ENCODE results near the gene CMAS. TPM values are rescaled to one million over a fixed set of nuclear protein-coding genes. Genes with fewer than 3 reads are reported as not detected.
"Not testable (repeated sequence)": the region's sequence is repeated elsewhere in the genome, so short reads cannot be mapped to it uniquely, and the experiment has no call there.

CMAS gene
- total RNA-seq = 20.2 and 27.2 TPM in 2 replicates
- polyA plus RNA-seq (2012) = 29.2 TPM

DNA sequence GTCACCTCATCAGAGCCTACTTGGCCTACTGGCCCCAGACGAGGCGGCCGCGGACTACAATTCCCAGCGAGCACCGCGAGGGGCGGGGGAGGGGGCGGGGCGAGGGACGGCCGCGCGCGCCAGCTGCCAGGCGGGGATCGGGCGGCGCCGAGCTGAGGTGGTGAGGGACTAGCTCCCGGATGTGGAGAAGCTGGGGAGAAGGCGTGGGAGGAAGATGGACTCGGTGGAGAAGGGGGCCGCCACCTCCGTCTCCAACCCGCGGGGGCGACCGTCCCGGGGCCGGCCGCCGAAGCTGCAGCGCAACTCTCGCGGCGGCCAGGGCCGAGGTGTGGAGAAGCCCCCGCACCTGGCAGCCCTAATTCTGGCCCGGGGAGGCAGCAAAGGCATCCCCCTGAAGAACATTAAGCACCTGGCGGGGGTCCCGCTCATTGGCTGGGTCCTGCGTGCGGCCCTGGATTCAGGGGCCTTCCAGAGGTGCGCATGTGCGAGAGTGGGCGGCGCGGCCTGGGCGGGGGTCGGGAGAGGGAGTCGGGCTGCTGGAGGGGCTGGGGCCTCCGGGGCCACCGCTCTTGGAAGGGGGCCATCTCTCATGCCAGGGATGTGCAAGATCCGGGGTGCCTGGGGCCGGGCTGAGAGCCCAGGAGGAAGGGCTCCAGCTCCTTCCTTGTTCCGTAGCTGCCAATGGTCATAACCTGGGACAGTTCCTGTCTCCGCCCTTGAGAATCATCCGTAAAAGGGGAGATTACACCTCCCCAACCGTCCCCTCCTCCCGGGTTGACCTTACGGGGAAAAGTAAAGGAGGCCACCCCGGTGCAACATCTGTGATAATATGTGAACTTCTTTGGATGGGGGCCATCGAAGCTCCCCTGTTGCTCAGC, at the start of gene CMAS:
TSS of gene CMAS (plus strand) at position 129 of the 878 bp plus-strand sequence. CDS start at position 215, 86 bp downstream.
- DNase-seq (ENCODE audit: low read depth) = peak; percentile 77

DNA sequence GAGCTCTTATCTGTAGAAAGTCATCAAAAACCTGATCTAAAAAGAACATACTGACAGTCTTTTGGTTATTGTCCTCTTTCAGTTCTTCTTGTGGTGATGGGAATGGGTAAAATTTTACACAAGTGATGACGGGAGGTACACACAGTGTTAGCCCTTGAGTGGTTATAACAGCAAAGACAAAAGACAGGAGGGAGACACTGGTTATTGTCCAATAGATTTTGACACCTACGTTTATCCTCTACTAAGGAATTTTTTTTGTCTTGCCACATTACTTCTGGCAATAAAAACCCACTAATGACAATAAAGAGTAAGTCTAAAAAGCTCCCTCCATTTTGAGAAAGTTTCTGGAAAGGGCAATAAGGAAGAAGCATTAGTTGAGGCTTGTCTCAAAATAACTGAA, 47.7 kb upstream of the CMAS start:
- no peak for DNase-seq (ENCODE audit: low read depth)

DNA sequence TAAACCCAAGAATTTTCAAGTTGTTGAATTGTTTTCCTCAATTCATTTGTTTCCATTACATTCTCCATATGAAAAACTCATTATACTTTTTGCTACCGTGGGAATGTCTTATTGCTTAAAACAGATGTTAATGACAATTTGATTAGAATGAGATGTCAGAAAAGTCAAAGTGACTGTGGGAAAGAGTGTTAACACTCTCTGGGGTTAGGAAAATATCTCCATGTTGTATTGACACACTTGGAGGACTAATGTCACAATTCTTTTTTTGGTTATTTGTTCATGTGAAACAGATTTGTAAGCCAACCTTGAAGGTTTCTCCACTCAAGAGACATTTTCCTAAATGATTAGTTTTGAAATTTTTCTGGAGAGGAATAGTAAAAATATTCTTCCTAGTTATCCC, 47.2 kb upstream of the CMAS start:
- no peak for DNase-seq (ENCODE audit: low read depth)

DNA sequence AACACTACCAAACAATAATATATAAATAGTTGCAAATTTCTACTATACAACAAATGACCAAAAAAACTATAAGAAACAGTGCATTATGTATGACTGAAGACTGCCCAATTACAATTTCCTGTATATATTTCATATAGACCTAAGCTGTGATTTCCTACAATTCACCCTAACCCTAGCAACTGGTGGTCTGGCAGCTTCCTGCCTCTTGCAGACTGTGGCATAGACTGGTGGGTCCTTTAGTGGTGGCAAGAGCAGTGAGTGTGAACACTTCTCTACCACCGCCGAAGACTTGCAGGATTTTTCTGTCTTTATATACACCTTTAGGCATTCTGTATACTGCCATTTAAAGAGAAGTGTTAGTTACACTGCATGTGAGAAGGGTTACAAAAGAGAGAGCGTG, 43.6 kb upstream of the CMAS start:
- DNase-seq (ENCODE audit: low read depth) = no peak

DNA sequence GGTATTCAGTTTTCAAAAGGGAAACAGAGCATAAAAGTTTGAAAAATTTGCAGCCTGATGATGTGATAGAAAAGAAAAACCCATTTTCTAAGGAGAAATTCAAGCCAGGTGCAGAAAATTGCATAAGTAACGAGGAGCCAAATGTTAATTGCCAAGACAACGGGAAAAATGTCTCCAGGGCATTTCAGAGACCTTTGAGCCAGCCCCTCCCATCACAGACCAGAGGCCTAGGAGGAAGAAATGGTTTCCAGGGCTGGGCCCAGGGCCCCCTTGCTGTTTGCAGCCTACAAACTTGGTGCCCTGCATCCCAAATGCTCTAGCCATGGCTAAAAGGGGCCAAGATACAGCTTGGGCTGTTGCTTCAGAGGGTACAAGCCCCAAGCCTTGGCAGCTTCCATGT, 38.2 kb upstream of the CMAS start:
- not testable (repeated sequence) for DNase-seq (ENCODE audit: low read depth)

DNA sequence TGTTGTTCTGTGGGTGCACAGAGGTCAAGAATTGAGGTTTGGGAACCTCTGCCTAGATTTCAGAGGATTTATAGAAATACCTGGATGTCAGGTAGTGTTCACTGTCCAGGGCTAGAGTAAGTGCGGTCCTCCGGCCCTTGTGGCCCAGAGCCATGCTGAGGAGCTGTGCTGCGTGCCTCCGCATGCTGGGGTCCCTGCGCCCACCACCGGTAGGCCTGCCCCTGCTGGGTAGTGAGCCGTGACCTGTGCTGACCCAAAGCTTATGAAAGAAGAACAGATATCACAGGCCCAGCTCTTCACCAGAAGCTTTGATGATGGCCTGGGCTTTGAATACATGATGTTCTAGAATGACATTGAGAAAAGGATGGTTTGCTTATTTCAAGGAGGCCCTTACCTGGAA, 37.8 kb upstream of the CMAS start:
- DNase-seq (ENCODE audit: low read depth) = no peak

DNA sequence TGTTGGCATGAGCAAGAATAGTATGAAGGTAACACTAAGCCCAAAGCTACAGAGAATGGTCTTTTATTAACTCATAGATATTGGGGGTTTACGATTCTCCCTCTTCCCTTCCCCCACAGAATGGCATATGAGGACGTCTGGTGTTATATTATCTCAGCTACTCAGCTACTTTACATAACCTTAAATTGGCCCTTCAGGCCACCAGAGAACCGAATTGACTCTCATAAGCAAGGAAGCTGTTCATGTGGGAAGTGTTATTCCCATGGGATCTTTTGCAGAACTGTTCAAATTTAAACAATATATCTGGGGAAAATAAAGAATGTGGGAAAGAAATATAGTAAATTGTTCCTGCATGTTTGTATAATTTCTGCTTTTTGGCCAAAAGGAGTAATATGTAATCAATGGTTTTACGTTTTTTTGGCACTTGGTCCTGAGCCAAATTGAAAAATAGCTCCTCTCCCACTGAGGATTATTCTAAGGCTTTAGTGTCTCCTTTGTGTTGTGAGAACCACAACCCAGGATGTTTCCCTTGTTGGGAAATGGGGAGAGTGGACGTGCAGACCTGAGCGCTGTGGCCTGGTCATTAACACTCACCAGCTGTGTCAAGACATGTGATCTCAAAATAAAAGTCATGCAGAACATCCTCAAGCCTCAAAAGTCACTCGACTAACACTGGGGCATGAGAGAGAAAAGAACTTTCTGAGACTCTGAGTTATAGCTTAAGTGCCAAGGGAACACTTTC, 31.8 kb upstream of the CMAS start:
- no peak for DNase-seq (ENCODE audit: low read depth)

DNA sequence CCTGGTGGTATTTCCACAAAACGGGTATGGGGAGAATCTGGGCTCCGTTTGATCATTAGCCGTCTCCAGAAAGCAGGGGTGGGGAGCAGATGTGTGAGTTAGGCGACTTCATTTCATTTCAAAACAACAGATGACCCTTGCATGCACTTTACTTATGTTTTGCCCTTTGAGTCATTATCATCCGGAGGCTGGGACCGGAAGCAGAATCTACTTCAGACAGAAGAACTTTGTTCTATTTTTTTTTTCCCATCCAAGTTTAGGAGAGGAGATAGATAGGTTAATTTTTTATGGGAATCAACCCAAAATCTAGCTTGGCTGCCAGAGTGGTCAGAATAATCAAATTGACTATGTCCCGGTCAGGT, 31.3 kb upstream of the CMAS start:
- DNase-seq (ENCODE audit: low read depth) = no peak

DNA sequence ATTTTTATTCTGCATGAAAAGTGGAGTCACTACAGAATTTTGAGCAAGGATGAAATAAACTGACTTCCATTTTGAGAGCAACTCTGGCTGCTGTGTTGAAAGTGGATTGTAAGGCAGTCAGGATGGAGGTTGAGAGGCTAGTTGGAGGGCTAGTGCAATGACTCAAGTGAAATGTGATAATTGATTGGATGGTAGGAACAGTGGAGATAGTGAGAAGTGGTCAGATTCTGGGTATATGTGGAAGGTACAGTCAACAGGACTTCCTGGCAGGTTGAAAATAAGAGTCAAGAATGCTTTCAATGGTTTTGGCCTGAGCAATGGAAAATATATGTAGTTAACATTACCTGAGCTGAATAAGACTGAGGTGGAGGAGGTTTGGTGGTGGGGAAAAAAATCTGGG, 29.0 kb upstream of the CMAS start:
- no peak for DNase-seq (ENCODE audit: low read depth)

DNA sequence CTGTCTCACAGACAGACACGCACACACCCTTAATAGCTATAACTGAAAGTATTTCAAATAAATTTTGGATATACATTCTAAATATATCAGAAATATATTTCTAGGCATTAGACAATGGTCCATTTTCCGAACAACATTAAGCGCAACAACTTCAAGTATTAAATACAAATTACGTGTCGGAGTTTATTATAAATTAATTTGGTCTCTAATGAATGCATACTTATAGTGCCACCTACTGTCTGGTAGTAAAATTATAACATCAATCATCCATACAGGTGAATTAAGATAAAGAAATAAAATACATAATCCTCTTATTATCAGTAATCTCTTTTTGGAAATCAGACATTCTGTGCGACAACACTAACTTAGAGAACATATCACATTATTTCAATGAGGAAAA, 27.2 kb upstream of the CMAS start:
- peak; percentile 18 for DNase-seq (ENCODE audit: low read depth)

DNA sequence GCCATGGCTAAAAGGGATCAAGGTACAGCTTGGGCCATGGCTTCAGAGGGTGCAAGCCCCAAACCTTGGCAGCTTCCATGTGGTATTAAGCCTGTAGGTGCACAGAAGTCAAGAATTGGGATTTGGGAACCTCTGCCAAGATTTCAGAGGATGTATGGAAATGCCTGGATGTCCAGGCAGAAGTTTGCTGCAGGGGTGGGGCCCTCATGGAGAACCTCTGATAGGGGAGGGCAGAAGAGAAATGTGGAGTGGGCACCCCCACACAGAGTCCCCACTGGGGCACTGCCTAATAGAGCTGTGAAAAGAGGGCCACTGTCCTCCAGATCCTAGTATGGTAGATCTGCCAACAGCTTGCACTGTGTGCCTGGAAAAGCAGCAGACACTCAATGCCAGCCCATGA, 22.5 kb upstream of the CMAS start:
- not testable (repeated sequence) for DNase-seq (ENCODE audit: low read depth)

DNA sequence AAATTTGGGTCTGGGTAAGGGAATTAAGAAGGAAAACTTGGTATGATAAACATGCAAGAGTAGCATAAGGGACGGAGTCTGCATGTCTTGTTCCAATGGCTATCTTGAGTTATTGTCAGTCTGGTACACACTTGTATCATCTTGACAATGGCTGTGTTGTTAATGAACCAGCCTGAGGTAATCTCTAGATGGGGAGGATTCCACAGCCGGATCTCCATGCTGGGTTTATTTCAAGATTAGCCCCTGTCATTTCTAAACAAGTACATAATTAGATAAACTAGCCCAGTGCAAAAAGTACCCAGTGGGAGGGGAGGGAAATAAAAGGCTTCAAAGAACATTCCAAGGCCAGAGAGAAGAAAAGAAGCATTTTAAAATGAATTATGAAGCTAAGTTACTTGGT, 16.5 kb upstream of the CMAS start:
- DNase-seq (ENCODE audit: low read depth) = no peak

DNA sequence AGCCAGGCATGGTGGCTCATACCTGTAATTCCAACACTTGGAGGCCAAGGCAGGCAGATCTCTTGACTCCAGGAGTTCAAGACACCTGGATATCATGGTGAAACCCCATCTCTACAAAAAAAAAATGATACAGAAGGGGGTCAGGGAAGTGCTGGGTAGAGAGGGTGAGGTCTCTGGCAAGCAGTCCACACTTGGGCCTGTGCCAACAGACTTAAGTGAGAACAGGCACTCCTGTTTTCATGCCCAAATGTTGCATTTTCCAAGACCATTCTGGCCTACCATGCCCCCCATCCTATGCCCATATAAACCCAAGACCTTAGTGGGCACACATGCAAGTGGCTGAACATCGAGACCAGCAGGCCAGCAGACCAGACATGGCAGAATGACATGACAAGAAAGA, 16.0 kb upstream of the CMAS start:
- no peak for DNase-seq (ENCODE audit: low read depth)

DNA sequence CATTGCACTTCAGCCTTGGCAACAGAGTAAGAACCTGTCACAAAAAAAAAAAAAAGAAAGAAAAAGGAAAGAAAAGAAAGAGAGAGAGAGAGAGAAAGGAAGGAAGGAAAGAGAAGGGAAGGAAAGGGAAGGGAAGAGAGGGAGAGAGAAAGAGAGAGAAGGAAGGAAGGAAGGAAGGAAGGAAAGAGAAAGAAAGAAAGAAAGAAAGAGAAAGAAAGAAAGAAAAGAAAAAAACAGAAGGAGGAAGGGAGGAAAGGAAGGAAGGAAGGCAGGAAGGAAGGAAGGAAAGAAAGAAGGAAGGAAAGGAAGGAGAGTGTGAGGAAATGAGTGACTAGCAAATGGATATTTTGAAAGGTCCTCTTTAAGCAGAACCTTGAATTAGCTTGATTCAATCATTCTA, 13.3 kb upstream of the CMAS start:
- DNase-seq (ENCODE audit: low read depth) = no peak

DNA sequence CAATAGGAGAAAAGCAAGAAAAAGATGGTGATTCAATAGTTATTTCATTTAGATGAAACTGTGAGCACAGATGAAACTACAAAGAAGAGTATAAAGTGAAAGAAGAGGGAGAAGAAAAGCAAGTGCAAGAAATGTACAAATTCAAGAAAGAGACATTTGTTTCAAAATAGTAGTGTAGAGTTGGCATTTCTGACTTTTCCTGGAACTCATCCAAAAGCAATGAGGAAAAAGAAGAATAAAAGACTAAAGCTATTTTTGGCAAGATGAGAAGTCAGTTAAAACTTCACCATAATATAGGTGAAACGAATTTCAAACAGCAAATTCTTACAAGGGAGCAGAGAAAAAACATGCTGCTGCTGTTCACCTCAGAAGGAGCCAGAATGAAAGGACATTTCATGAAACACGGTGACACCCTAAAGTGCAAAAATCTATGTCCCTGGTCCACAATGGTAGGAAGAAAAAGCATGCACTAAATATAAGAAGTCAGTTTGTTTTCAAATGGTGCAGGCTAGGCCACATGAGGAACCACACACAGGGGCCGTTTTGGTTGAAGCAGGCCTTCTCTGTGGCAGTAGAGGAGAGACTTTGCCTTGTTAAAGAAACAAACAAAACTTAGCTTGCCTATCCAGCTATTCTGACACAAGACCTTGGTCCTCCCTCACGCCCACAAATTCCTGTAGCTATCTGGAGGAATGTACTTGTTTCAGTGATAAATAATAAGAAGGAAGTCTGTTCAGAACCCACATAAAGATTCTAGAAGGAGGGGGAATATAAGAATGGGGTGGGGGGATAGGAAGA, 11.1 kb upstream of the CMAS start:
- peak; percentile 21 for DNase-seq (ENCODE audit: low read depth)

DNA sequence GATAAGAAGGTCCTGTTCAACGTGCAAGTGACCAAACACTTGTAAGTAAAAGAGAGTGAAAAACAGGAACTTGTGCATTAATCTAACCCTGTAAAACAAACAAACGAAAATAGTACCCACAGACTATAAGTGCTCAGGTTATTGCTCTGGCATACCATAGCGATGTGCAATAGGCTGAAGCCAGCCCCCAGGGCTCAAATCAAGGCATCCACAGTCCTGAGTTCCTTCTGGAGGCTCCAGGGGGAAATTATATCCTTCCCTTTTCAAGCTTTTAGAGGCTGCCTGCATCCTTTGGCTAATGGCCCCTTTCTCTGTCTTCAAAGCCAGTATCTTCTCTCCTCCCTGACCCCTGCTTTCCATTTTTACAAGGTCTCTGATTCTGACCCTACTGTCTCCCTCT, 8.1 kb upstream of the CMAS start:
- no peak for DNase-seq (ENCODE audit: low read depth)

DNA sequence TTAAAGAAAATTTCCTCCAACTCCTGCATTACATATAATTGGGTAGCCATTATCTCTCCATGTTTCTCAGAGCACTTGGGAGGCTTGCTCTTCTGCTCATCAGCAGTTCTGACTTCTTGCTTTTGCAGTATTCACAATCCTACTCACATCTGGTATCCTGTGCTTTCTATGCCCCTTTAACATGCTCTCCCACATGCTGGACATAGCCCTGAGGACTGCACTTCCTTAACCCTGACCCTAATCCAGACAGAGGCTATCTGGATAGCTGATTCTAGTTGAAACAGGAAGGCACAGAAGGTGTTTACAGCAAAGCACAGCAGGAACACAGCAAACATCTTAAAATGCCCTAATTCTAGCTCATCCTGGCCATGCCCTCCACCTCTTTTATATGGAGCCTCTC, 7.3 kb upstream of the CMAS start:
- no peak for DNase-seq (ENCODE audit: low read depth)

DNA sequence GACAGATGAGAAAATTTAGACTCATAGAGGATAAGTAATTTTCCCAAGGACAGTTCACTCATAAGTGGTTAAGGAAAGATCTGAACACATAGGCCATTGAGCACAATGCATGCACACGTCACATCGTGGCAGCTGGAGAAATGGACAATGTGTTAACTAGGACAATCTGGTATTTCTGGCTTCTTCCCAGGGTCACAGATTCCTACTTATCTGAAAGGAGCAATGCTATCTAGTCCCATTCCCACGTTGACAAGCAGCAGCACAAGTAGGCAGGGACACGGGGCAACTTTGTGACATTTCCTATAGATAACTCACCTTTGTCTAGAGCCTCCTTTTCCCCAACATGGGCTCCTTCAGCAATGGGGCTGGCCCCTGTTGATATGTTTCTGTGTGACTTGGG, 6.7 kb upstream of the CMAS start:
- no peak for DNase-seq (ENCODE audit: low read depth)

DNA sequence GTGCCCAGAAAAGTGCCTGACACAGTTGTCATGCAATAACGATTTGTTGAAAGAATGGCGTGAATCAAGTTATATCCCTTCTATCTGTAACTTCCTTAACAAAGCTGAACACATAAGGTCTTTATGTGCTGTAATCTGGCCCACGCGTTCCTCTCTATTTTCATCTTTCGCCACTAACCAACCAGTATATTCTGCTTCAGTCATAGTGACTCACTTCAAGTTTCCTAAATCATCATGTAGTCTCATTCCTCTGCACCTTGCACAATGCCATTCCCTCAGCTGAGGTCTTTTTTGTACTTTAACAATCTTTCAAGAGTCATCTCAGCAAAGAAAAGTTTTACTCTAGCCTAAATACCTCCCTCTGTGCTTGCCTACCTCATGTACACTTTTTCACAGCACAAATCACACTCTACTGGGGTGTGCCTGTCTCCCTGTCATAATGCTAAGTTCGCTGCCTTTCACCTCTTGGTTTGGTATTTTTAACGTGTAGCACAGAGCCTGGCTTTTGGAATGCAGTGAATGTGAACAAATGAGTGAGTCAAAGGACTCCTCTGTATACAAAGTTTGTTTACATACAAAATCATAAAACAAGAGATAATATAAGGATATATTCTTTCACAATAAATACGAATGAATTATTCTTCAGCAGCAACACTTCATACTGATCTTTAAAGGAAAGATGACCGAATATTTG, 2.9 kb upstream of the CMAS start:
- no peak for DNase-seq (ENCODE audit: low read depth)

DNA sequence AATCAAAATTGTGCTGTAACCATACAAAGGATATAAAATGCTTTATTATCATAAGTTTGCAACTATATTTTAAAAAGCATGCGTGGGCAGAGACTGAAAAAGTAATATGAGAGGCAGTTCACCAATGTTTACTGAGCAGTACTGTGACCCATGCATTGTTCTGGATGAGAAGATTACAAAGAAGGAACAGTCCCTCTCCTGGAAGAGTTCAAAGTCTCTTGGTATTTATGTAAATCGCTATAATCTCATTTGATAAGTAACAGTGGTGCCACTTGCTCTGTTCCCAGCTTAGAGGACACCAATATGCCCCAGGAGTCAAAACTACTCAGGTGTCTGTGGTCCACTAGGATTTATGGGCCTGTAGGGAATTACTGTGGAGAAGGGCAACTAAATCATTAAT, 2.1 kb upstream of the CMAS start:
- DNase-seq (ENCODE audit: low read depth) = no peak

DNA sequence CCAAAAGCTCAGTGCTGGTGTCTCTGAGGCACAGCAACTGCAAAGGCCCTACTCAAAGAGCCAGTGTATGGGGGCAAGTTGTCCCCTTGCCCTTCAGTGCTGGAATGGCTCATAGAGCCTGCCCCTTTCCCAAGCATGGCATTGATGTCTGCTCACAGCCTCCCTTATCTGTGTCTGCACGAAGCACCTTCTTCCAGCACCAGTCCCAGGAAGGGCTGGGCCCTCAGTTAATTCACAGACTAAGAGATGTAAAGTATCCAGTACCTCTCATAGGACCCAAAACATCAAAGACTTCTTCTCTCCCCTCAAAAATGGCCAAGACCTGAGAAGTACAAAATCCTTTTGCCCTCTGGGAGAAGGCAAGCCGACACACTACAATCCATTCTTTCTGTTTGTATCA, 1.6 kb upstream of the CMAS start:
- DNase-seq (ENCODE audit: low read depth) = no peak

Data from myocyte (in vitro differentiated cells).